Lung (tissue), 12 donors: ENCODE data around the gene SLC6A18. TPM values are rescaled to one million over a fixed set of nuclear protein-coding genes. Genes with fewer than 3 reads are reported as not detected.

Experiments used
- ATAC-seq: fragments of 200-7000 bp; cut with Tn5 transposase; one replicate; pipeline ENCODE4 v1.9.1; 2020; ENCODE audit warnings: moderate number of reproducible peaks; ENCODE audit not compliant: insufficient read depth, low FRiP score
- DNase-seq, 3 donors: peaks; one replicate each; pipeline ENCODE4 v3.0.0-alpha.2; 2013 to 2017
- H3K27ac ChIP-seq, 2 donors: one replicate each; pipeline ENCODE4 v1.5.1; 2013; ENCODE audit warnings: mild to moderate bottlenecking in 2 of 2, moderate library complexity in 2 of 2, control low read depth in 1 of 2, inconsistent platforms in 1 of 2, low read depth in 1 of 2, low read length in 1 of 2
- H3K27me3 ChIP-seq, 3 donors: one replicate each; pipeline ENCODE4 v1.5.1; 2013; ENCODE audit warnings: low read length in 2 of 3; ENCODE audit not compliant: control insufficient read depth in 3 of 3, insufficient read depth in 3 of 3
- H3K36me3 ChIP-seq, 4 donors: one replicate each; pipeline ENCODE4 v1.5.1; 2013; ENCODE audit warnings: low read length in 4 of 4, mild to moderate bottlenecking in 1 of 4, moderate library complexity in 1 of 4; ENCODE audit not compliant: control insufficient read depth in 4 of 4, insufficient read depth in 4 of 4
- H3K4me1 ChIP-seq, 5 donors: one replicate each; pipeline ENCODE4 v1.5.1; 2013; ENCODE audit warnings: low read length in 5 of 5, mild to moderate bottlenecking in 2 of 5, moderate library complexity in 1 of 5; ENCODE audit not compliant: control insufficient read depth in 5 of 5, insufficient read depth in 5 of 5
- H3K4me3 ChIP-seq: one replicate; pipeline ENCODE4 v1.5.1; 2013; ENCODE audit warnings: mild to moderate bottlenecking, control low read depth, moderate library complexity
- H3K9ac ChIP-seq, 2 donors: one replicate each; pipeline ENCODE4 v1.5.1; 2013; ENCODE audit warnings: low read length in 2 of 2, control low read depth in 1 of 2; ENCODE audit not compliant: insufficient read depth in 1 of 2
- H3K9me3 ChIP-seq, 4 donors: one replicate each; pipeline ENCODE4 v1.5.1; 2013; ENCODE audit warnings: low read length in 3 of 4, mild to moderate bottlenecking in 1 of 4, moderate library complexity in 1 of 4; ENCODE audit not compliant: control insufficient read depth in 4 of 4, insufficient read depth in 3 of 4
- WGBS, 2 donors: extraction: QIAGEN DNeasy Blood & Tissue Kit; methylation state at CpG; one replicate each; pipeline ENCODE4 v1.1.7; 2013; 5-methylcytosine and 5-hydroxymethylcytosine counted together
- polyA plus RNA-seq, 2 donors: library from polyadenylated mRNA; stranded (reverse); fragments of 200-250 nt; gene quantifications; one replicate each; pipeline ENCODE4 v1.2.1, GENCODE V29; 2013
- total RNA-seq, 2 donors: library from RNA; depleted of rRNA in 1 of 2; stranded (reverse); fragments of >200 nt in 1 of 2; gene quantifications; one replicate each; pipeline ENCODE4 v1.2.1, GENCODE V29; 2014 to 2021
- TF ChIP-seq, protein P1 (sequence below): IDR thresholded peaks from 2 replicates; pipeline ENCODE4 v1.5.1; 2012; ENCODE audit warnings: mild to moderate bottlenecking; ENCODE audit errors: control extremely low read depth, extremely low read depth
- donor health status: control.
- donor health status: control.
- donor health status: Bipolar disorder and iron deficiency.
- donor health status: healthy.
- donor health status: DM: yes; HTN: yes; CAD: no.

The SLC6A18 gene
- total and polyA plus RNA-seq, 4 donors: not detected

DNA sequence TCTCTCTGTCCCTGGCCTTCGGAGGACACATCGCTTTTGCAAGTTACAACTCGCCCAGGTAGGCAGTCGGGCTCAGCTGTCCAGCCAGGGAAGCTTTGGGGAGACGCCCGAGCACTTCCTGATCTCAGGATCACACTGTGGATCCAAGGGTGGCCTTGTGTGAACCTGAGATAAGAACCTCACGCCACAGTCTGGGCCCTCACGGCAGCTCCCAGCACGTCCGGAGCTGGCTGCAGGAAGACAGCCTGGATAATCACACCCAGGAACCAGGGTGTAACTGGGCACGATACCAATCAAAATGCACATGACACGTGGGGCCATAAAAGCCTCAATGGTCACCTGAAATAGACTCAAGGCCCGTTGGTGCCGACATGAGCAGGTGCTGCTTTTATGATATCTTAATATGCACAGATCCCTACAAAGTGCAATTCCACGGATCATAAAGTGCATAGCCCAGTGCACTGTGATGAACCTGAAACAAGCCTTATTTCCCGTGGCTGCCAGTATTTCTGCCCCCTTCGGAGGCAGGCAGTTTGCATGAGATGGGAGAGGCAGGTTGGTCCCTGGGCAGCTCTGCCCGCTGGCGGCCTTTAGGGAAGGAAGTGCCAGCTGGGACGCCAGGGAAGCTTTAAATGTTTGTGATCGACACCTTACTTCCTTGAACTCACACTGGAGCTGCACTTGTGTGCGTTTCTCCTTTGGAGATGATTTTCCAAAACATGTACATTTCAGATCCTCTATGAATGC, 14.5 kb downstream of the SLC6A18 start:
- TF ChIP-seq, protein P1, sequence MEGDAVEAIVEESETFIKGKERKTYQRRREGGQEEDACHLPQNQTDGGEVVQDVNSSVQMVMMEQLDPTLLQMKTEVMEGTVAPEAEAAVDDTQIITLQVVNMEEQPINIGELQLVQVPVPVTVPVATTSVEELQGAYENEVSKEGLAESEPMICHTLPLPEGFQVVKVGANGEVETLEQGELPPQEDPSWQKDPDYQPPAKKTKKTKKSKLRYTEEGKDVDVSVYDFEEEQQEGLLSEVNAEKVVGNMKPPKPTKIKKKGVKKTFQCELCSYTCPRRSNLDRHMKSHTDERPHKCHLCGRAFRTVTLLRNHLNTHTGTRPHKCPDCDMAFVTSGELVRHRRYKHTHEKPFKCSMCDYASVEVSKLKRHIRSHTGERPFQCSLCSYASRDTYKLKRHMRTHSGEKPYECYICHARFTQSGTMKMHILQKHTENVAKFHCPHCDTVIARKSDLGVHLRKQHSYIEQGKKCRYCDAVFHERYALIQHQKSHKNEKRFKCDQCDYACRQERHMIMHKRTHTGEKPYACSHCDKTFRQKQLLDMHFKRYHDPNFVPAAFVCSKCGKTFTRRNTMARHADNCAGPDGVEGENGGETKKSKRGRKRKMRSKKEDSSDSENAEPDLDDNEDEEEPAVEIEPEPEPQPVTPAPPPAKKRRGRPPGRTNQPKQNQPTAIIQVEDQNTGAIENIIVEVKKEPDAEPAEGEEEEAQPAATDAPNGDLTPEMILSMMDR: no peak
- WGBS, 2 donors: 66% methylated on average over 22 of the region's 22 CpGs
- no peak overlapping the region for H3K9ac ChIP-seq
- H3K27me3 ChIP-seq: peaks cover 0 to 11% (median 0%) of the 10 kb centered on the region in 3 donors
- ATAC-seq (no peak), DNase-seq (no peak)
- H3K4me3 ChIP-seq: no peak overlapping the region
- H3K9me3 ChIP-seq: peaks cover 0 to 13% (median 1%) of the 10 kb centered on the region in 4 donors
- no peaks in the 10 kb centered on the region for H3K4me1 ChIP-seq
- H3K27ac ChIP-seq: no peak overlapping the region
- H3K36me3 ChIP-seq: no peaks in the 10 kb centered on the region

DNA sequence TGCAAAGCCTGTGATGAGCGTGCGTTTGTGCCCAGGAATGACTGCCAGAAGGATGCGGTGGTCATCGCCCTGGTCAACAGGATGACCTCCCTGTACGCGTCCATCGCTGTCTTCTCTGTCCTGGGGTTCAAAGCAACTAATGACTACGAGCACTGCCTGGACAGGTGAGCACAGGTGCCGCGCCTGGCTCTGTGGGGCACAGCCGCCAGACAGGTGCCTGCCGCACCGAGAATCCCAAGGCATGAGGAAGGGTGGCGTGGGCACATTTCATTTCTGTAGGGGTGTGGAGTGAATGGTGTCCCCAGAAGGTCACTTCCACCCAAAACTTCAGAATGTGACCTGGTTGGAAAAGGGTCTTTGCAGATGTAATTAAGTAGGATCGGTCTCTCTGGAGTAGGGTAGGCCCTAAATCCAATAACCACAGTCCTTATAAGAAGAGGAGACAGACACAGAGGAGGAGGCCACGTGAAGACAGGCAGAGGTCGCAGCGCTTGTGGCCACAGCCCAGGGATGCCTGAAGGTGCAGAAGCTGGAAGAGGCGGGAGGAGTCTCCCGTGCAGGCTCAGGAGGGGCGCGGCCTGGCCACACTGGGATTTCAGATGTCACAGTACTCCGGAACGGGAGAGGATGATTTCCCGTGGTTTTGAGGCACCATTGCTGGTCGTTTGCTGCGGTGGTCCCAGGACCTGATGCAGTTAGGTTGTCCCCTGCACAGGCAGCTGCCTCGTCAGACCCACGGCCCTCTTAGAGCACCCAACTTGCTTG, 15.5 kb downstream of the SLC6A18 start:
- H3K9me3 ChIP-seq: peaks cover 0 to 4% (median under 1%) of the 10 kb centered on the region in 4 donors
- no peak for ATAC-seq
- H3K27ac ChIP-seq: no peak overlapping the region
- no peaks in the 10 kb centered on the region for H3K4me1 ChIP-seq
- no peaks in the 10 kb centered on the region for H3K36me3 ChIP-seq
- H3K27me3 ChIP-seq: peaks cover 0 to 18% (median 2%) of the 10 kb centered on the region in 3 donors
- TF ChIP-seq, protein P1: no peak
- no peak for DNase-seq
- H3K4me3 ChIP-seq: no peak overlapping the region
- WGBS, 2 donors: 86 to 88% methylated on average over 29 of the region's 29 CpGs
- H3K9ac ChIP-seq: no peak overlapping the region

DNA sequence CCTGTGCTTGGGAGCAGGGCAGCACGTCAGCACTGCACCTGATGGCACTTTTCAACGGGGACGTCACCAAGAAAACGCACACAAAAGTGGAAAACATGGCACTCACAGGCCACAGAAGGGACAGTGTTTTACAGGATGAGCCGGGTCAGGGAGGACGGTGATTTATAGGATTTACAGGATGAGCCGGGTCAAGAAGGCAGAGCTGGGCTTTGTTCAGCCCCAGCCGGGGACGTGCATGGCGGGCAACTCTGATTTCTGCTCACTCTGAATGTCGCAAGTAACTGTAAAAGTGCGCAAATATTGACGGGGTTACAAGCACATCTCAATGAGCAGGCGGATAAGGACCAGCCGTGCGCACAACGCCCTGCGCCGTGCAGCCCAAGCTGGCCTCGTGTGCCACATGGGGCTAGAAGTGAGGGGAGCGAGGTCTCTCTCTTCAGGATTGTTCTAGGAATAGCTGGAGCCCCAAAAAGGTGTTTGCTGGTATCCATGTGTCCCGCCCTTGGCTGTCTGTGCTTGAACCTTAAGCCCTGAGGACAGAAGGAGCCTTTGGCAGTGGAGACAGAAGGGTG, 16.4 kb downstream of the SLC6A18 start:
- Histone ChIP-seq H3K9ac (no peak overlapping the region), H3K4me1 (no peaks in the 10 kb centered on the region), H3K27ac (no peak overlapping the region), H3K27me3 (peaks cover 0 to 22% (median 9%) of the 10 kb centered on the region in 3 donors), H3K4me3 (no peak overlapping the region), H3K9me3 (peaks cover 0 to under 1% (median 0%) of the 10 kb centered on the region in 4 donors), H3K36me3 (no peaks in the 10 kb centered on the region)
- TF ChIP-seq, protein P1: no peak
- DNase-seq (no peak), ATAC-seq (no peak)
- WGBS, 2 donors: 74 to 81% methylated on average over 22 of the region's 22 CpGs
